Fibroblast of upper back skin (primary cell): Measurements from ENCODE around the gene TRUB2.

Experiments used
- DNase-seq: peaks from one replicate; pipeline ENCODE4 v3.0.0-alpha.2; 2013

TRUB2 gene

GRCh38 chr9:128322404-128323211, at the start of gene TRUB2, which contains the start of gene COQ4:
TRUB2 (minus strand) TSS chr9:128322447; CDS start chr9:128322408, 39 bp downstream.
COQ4 (plus strand) TSS chr9:128322839; CDS start chr9:128322859, 20 bp downstream.
- DNase-seq, result peak; percentile 94

- no peak for DNase-seq
These were observed 49.4 kb upstream of the TRUB2 start for GRCh38 chr9:128371630-128372117.

GRCh38 chr9:128370752-128371629, 48.7 kb upstream of the TRUB2 start, which contains the start of gene URM1:
URM1 (plus strand) TSS chr9:128371374; CDS start chr9:128371381, 7 bp downstream.
- DNase-seq, result peak; percentile 97

- DNase-seq, result no peak
These were observed 48.1 kb upstream of the TRUB2 start for GRCh38 chr9:128370367-128370751.

GRCh38 chr9:128369024-128369706, 46.9 kb upstream of the TRUB2 start:
- DNase-seq, result no peak

- no peak for DNase-seq
These were observed 43.3 kb upstream of the TRUB2 start for GRCh38 chr9:128365525-128365924.

GRCh38 chr9:128362774-128363173, 40.5 kb upstream of the TRUB2 start:
- no peak for DNase-seq

GRCh38 chr9:128361986-128362646, 39.9 kb upstream of the TRUB2 start:
- peak; percentile 83 for DNase-seq

GRCh38 chr9:128361296-128361985, 39.2 kb upstream of the TRUB2 start:
- DNase-seq, result no peak

GRCh38 chr9:128360826-128361225, 38.6 kb upstream of the TRUB2 start:
- DNase-seq, result no peak

- DNase-seq, result no peak
These were observed 36.6 kb upstream of the TRUB2 start for GRCh38 chr9:128358861-128359260.

- no peak for DNase-seq
These were observed 35.8 kb upstream of the TRUB2 start for GRCh38 chr9:128358090-128358489.

GRCh38 chr9:128355451-128355850, 33.2 kb upstream of the TRUB2 start:
- DNase-seq, result no peak

GRCh38 chr9:128349772-128350171, 27.5 kb upstream of the TRUB2 start:
- no peak for DNase-seq

GRCh38 chr9:128349125-128349524, 26.9 kb upstream of the TRUB2 start:
- DNase-seq, result no peak

GRCh38 chr9:128344931-128345605, 22.8 kb upstream of the TRUB2 start:
- DNase-seq, result no peak

- DNase-seq, result no peak
These were observed 21.6 kb upstream of the TRUB2 start for GRCh38 chr9:128343855-128344254.

GRCh38 chr9:128342971-128343680, 20.9 kb upstream of the TRUB2 start:
- DNase-seq, result no peak

- DNase-seq, result peak; percentile 64
These were observed 19.2 kb upstream of the TRUB2 start for GRCh38 chr9:128341435-128341849.

- no peak for DNase-seq
These were observed 18.6 kb upstream of the TRUB2 start for GRCh38 chr9:128340691-128341434.
